ENCODE data around the gene CRYBA4.
"Not testable (repeated sequence)": the region's sequence is repeated elsewhere in the genome, so short reads cannot be mapped to it uniquely, and the experiment has no call there.

The CRYBA4 gene

DNA sequence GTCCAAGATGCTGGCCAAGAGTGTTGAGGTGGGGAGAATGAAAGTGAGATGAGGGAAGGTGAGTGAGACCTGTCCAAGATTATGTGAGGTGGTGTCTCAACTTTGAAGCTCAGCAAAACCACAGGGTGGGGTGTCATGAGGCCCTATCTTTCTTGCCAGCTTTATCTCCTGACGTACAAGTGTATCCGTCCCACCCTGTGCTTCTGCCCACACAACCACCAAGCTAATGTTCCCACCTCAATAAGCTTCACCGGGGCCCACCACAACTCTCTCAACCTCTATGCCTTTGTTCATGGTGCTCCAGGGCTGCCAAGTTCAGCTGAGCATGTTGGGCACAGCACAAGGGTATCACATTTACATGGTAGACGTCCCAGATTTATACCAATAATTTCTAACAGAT, 24.7 kb upstream of the CRYBA4 start:
- DNase-seq (ENCODE audit: low read depth in 2 of 2): no peak

DNA sequence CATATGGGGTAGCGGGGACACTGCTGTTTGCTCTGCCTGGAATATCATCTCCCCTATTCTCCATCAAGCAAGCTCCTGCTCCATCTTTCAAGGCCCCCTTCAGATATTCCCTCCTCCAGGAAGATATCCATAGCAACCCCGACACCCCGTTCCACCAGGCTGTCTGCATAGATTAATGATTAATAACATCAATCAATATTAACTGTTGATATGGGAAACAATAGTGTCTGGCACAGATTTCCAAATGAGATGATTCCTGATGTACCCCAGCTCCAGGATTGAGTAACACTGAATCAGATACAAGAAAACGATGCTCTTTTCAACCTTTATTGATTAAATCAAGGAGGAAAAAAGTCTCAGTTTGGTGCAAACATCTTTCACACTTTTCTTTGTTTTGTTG, 24.3 kb upstream of the CRYBA4 start:
- DNase-seq (ENCODE audit: low read depth in 2 of 2): no peak

DNA sequence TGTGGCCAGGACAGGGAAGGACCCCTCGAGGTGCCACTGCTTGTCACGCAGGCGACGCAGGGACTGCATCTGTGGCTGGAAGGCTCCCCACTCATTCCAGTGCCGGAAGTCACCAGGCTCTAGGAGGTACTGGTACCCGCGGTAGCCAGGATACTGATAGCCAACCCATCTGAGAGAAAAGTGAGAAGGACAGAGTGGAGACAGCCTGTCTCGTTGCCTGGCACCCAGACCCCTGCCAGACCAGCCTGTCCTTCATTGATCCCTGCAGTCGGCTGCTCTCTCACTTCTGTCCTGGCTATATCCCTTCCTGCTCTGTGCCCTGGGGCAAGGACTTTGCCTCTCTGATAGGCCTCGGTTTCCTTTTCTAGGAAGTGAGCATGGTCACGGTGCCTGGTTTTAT, 22.3 kb upstream of the CRYBA4 start:
- no peak for DNase-seq (ENCODE audit: low read depth in 2 of 2)

DNA sequence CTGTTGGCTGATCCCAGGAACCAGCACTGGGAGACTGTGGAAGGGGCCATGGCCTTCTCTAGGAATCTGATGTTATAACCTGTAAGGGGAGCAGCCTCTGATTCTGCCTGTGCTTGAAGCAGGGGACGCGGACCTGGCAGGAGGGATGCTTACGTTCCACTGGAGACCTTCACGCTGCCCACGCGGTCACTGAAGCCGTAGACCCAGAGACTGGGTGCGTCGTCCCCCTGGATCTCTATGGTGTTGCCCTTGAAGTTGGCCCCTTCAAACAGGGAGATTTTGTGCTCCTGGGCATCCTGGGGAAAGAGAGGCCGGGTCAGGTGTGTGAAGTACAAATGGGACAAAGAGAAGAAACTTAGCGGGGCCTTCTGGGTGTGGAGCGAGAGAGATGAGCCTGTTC, 20.0 kb upstream of the CRYBA4 start:
- no peak for DNase-seq (ENCODE audit: low read depth in 2 of 2)

DNA sequence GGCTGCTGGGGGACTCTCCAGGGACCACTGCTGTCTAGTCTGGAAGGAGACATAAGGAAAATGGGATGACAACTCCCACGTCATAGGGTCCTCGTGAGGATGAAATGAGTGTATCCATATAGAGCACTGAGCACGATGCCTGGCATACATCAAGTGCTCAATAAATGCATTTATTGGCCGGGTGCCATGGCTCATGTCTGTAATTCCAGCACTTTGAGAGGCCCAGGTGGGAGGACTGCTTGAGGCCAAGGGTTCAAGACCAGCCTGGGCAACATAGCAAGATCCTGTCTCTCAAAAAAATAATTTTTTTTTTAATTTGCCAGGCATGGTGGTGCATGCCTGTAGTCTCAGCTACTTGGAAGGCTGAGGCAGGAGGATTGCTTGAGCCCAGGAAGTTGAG, 19.6 kb upstream of the CRYBA4 start:
- no peak for DNase-seq (ENCODE audit: low read depth in 2 of 2)

DNA sequence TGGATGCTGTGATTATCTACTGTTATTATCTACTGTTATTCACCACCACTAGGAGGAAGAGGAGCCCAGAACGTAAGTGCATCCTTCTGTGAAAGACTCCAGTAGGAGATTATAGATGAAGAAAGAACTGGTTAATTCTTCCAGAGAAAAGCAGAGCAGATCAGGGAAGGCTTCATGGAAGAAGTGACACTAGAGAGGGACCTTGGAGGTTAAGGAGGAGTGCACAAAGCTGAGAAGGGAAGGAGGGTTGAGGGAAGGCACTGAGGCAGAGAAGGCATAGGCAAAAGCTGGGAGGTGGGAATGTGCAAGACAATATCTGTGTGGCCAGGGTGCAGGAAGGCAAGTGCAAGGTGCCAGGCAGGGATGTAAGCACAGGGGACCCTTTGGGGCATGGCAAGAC, 17.4 kb upstream of the CRYBA4 start:
- no peak for DNase-seq (ENCODE audit: low read depth in 2 of 2)

DNA sequence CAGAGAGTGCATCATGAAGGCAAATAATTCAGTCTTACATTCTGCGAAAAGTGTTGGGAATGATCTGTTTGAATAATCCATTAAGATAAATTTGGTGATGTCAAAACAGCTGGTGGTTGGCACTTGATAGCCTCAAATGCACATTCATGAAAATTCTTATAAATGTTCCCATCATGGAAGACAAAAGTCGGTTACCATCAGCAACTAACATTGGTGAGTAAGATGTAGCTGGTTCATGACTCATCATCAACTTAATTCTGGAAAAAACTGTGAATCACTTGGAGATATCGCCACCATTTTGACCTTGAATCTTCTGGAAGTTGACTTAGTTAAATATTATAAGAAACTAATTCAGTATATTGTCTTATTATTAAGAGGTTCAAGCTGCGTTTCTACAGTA, 15.2 kb upstream of the CRYBA4 start:
- no peak for DNase-seq (ENCODE audit: low read depth in 2 of 2)

DNA sequence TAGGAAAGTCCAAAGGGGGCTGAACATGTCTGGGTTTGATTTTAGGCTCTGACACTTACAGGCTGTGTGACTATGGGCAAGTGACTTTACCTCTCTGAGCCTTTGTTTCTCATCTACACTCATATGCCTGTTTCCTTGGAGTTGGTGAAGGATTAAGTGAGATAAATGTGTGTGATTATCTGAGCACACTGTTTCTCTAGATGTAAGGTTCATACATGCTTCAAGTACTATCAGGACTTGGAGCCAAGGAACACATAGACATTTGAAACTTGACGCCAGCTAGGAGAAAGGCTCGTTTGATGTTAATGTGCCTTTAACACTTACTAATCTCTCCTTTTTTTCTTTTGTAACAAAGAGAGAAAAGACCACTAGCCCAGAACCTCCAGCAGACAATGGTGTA, 13.6 kb upstream of the CRYBA4 start:
- DNase-seq (ENCODE audit: low read depth in 2 of 2): no peak

DNA sequence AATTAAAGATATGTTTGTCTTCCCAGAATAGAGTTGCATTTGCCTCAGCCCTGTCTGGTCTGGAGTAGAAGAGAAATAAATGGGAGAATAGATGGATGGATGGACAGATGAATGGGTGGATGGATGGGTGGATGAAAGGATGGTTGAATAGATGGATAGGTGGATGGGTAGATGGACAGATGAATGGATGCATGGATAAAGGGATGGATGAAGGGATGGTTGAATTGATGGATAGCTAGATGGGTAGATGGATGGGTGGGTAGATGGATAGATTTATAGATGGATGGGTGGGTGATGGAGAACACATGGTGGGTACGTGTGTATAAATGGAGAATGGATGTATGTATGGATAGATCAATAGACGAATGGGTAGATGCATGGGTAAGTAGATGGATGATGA, 12.5 kb upstream of the CRYBA4 start:
- DNase-seq (ENCODE audit: low read depth in 2 of 2): no peak

DNA sequence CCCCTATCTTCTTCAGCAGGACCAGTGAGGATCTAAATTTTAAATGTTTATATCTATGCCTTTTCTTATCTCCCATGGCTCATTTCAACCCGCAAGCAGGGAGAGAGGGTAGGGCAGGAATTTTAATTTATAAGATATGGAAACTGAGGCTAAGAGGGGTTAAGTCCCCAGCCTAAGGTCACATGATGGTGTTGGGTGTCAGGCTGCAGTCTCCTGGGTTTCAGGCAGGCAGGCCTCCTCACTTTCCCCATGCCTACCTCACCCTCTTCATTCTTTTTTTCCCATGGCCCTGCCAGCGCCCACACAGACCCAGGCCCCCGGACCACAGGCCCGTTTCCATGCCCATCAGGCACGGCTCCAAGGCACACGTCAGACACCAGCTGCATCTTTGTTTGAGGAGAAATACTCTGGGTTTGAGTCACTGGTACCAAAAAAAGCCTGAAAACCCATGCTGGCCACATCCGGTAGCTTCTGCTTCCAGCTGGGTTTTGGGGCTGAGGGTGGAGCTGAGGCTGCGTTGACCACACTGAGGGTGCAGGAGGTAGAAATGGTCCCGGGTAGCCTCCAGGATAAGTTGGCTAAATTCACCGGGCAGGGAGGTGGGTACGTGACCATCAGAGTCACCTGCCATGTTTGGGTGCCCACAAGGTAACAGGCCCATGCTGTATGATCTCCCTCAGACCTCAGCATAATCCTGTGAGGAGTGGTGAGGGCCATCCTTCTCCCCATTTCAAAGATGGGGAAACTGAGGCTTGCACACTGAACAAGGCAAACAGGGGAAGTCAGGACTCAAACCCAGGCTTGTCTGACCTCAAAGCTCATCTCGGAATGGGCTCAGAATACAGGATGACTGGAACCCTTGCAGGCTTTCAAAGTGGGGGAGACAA, 11.4 kb upstream of the CRYBA4 start:
- peak; percentile 37 to 42 for DNase-seq (ENCODE audit: low read depth in 2 of 2)

DNA sequence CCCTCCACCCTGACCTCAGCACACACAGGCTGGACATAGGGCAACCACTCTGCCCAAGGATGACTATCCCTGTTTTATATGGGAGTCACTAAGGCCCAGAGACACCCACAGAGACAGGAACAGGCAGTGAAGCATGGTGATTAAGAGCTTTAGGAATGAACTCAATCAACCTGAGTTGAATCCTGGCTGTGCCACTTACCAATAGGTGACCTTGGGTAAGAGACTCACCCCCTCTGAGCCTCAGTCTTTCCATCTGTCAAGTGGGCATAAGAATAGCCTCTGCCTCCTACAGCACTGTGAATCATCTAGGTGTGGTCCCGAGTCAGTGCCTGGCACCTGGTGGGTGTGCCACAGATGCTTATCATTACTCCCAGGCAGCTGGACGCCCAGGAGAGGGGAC, 10.8 kb upstream of the CRYBA4 start:
- DNase-seq (ENCODE audit: low read depth in 2 of 2): no peak

DNA sequence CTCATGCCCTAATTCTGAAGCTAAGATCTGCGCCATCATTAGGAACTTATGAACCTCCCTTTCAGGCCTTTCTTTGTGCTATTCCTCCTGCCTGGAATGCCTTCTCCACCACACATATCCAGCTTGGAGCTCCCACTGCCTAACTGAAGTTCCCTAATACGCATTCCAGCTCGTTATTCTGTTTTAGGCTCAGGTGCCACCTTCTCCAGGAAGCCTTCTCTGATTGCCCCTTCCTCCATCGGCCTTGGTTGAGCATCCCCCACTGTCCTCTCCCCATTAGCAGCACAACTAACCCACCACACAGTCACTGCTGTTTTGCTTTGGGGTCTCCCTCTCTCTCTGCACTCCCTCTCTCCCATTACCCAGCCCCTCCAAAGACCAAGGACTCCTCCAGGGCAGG, 9.1 kb upstream of the CRYBA4 start:
- no peak for DNase-seq (ENCODE audit: low read depth in 2 of 2)

DNA sequence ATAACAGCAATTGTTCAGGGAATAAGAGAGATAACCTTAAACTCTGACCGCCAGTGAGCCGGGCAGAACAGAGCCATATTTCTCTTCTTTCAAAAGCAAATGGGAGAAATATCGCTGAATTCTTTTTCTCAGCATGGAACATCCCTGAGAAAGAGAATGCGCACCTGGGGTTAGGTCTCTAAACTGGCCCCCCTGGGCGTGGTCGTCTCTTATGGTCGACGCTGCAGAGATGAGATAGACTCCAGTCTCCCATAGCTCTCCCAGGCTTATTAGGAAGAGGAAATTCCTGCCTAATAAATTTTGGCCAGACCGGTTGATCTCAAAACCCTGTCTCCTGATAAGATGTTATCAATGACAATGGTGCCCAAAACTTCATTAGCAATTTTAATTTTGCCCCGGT, 8.0 kb upstream of the CRYBA4 start:
- DNase-seq (ENCODE audit: low read depth in 2 of 2): not testable (repeated sequence)

DNA sequence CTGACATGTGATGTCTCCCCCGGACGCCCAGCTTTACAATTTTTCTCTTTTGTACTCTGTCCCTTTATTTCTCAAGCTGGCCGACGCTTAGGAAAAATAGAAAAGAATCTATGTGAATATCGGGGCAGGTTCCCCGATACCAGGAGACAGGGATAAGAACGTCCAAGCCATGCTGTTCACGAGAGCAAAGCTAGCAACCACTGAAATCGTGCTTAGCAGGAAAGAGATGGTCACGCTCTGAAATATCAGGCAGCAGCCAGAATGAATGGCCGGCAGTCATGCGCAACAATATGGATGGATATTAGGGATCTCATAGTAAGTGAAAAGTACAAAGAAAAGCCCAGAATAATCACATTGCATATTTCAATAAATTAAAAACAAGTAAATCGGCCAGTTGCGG, 7.4 kb upstream of the CRYBA4 start:
- DNase-seq (ENCODE audit: low read depth in 2 of 2): no peak

DNA sequence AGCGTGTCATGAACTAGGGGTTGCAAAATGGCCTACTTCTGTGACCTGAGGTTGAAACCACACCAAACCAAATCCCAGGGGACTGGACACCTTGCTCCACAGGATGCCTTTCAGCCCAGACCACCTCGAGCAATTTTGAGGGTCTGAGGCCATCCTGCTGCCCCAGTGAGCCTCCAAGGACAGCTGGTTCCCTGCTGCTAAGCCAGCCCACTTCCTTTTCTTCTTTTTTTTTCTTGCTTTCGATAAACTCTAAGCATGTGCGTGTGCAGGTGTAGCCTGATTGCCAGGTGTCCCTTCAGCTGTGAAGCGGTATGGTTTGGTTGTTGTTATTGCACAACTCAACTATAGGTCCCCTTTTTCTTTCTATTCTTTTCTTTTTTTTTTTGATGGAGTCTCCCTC, 6.6 kb upstream of the CRYBA4 start:
- DNase-seq (ENCODE audit: low read depth in 2 of 2): no peak

DNA sequence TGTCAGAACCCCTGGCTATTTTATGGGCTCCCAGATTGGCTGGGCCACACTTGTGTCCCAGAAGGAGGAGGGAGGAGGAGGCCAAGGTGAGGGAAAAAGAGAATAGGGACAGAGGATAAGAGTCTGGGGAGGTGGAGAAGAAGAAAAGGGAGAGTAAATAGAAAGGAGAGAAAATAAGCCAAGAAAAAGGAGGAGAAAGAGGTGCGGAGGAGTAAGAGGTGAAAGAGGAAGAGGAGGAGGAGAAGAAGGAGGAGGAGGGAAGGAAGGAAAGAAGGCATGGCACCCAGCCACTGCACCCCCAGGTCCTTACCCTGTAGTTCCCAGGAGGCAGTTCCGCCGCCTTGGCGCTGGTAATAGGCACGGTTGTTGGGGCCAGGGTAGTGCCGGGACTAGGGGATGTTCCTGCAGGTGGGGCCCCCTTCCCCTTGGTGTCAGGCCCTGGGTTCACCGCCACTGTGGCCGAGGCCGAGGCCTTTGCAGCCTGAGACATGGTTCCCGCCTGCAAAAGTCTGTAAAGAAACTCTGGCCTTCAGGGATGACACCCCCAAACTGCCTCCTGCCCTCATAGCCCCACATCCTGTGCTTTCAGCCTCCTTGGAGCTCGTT, 5.8 kb upstream of the CRYBA4 start:
- no peak for DNase-seq (ENCODE audit: low read depth in 2 of 2)

DNA sequence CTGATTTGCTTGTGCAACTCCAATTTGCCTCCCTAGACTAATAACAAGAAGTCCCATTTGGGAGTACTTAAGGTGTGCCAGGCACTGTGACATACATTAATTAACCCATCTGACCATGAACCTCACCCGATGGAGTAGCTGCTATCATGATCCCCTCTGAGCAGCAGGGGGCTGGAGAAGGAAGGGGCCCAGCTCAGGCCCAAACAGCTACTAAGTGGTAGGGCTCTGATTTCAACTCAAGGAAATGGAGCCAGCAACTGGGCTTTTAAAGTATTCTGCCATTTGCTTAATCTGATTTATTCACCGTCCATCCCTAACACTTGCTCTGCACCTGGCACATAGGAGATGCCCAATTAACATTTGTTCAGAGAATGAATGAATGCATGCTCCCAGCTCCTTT, 5.1 kb upstream of the CRYBA4 start:
- DNase-seq (ENCODE audit: low read depth in 2 of 2): no peak

DNA sequence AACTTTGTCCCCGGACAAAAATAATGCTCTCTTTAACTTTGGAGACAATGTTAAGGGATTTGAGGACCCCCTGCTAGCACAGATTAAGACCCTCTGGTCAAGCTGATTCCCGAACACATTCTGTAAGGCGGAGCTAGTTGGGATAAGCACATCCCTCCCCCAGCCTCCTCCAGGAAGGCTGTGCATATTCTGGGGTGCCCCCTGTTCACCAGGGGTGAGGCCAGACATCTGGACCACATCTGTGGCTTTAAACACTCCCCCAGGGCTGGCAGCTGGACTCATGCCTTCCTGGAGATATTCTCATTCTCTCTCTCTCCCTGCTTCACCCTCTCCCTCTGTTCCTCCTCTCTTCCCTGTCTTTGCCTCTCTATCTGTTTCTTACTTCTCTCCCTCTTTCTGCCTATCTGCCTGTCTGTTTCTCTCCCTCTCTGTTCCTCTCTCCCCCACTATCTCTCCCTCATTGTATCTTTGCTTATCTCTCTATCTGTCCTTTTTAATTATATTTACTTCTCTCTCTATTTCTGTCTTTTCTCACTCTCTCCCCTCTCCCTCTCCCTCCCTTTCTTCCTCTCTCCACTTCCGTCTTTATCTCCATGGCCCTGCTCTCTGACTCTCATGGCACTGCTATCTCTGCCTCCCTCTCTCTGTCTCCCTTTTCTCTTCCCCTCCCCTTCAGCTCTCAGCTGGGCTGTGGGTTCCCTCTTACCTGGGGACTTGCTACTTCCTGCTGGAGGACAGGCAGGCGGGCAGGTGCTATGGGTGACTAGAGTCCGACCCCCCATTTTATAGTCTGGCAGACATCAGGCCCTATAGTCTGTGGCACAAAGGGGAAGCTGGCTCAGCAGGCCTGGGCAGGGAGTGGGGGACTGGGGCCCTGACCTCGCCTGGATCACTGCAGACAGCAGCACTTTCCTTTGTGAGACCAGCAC, 4.2 kb upstream of the CRYBA4 start, which contains the start of gene CRYBB1:
Gene CRYBB1, minus strand, starts transcription at position 757 of the 929 bp plus-strand sequence. CDS start 1,708 bp downstream, outside the sequence.
- DNase-seq (ENCODE audit: low read depth in 2 of 2): no peak

DNA sequence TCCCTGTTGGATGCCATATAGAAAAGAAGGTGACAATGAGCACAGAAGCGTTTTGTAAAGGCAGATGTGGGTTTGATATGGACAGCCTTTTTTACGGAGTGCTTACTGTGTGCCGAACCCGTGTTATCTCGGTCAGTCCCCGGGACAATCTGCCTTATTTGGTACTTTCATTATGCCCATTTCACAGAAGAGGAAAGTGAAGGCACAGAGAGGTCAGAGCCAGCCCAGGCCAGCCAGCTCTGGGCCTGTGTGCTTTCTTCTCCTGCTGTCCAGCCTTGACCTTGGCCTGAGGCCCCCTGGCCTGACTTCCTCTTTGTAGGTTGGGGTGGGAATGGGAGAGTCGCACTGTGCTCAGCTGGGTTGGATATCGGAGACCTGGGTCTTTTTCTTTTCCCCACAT, 3.3 kb upstream of the CRYBA4 start:
- no peak for DNase-seq (ENCODE audit: low read depth in 2 of 2)

DNA sequence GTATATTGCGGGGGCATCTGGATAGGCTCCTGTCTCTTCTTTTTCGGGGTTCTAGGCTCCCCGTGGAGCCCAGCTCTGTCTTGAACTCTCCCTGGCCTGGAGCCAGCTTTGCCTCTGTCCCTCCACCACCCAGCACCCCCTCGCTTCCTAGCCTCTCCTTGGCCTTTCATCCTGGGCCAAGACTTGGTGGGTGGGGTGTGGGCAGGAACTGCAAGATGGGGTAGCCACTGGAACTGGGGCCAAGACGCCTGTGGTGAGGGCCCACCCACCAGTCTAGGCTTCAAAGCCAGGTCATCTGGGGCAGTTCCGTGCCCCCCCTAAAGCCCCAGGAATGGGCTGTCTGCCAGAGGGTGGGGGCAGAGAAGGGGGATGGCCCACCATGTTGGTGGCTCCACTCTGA, 2.3 kb upstream of the CRYBA4 start:
- no peak for DNase-seq (ENCODE audit: low read depth in 2 of 2)

DNA sequence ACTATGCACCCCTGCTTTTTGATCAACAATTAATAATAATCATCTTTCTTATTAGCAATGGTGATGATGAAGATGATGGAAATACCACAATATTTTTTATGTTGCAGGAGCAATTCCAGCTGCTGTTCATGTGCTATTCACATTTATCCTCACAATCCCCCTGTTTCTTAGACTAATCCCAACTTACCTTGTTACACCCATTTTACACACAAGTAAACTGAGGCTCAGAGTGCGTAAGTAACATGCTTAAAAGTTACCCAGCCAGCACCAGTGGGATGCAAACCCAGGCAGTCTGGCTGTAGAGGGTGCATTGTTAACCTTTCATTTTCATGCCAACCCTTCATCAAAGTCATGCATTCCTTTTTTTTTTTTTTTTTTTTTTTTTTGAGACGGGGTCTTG, 1.6 kb upstream of the CRYBA4 start:
- DNase-seq (ENCODE audit: low read depth in 2 of 2): no peak

DNA sequence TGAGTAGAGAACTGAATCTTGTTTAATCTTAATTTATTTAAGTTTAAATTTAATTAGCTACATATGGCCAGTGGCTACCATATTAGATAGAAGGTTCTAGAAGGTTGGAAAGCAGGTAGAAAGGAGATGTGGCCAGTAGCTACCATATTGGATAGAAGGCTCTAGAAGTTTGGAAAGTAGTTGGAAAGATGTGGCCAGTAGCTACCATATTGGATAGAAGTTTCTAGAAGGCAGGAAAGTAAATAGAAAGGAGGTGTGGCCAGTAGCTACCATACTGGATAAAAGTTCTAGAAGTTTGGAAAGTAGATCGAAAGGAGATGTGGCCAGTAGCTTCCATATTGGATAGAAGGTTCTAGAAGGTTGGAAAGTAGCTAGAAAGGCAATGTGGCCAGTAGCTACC, 2.2 kb downstream of the CRYBA4 start:
- no peak for DNase-seq (ENCODE audit: low read depth in 2 of 2)
